WTC11 (cell line): Measurements from ENCODE around the gene FGF5. TPM values are rescaled to one million over a fixed set of nuclear protein-coding genes. Genes with fewer than 3 reads are reported as not detected.

Source experiments
- ATAC-seq: fragments of 200-7000 bp; cut with Tn5 transposase; 2 replicates; pipeline ENCODE4 v1.10.0; 2021; ENCODE audit warnings: mild to moderate bottlenecking, moderate library complexity
- CTCF ChIA-PET: fragments of 300-600 bp; sonication (Branson Sonifier 250); formaldehyde crosslinking; loops from one replicate; lab custom pipeline; 2021; ENCODE audit warnings: antibody characterized with exemption; lab: Charles Lee
- POLR2A ChIA-PET: fragments of 350-600 bp; sonication (Branson Sonifier 250); formaldehyde crosslinking; loops from one replicate; lab custom pipeline; 2021; ENCODE audit warnings: antibody characterized with exemption; lab: Charles Lee
- DNase-seq: peaks from one replicate; pipeline ENCODE4 v3.0.0; 2021; ENCODE audit warnings: low spot score
- H3K27ac Mint-ChIP-seq: 2 replicates; pipeline ENCODE4 v1.8.0; 2021; ENCODE audit warnings: mixed read lengths
- H3K27me3 Mint-ChIP-seq: 2 replicates; pipeline ENCODE4 v1.8.0; 2021; ENCODE audit warnings: low read depth, mild to moderate bottlenecking, moderate library complexity, mixed read lengths
- H3K36me3 Mint-ChIP-seq: 2 replicates; pipeline ENCODE4 v1.8.0; 2021; ENCODE audit warnings: mixed read lengths
- H3K4me1 Mint-ChIP-seq: 2 replicates; pipeline ENCODE4 v1.8.0; 2022; ENCODE audit warnings: mixed read lengths
- H3K4me3 Mint-ChIP-seq: 2 replicates; pipeline ENCODE4 v1.8.0; 2021; ENCODE audit warnings: mild to moderate bottlenecking, moderate library complexity, mixed read lengths
- H3K9me3 Mint-ChIP-seq: 2 replicates; pipeline ENCODE4 v1.8.0; 2021; ENCODE audit warnings: mixed read lengths
- AFF4 ChIP-seq: sonication (generic); formaldehyde crosslinking; IDR thresholded peaks from 2 replicates; pipeline ENCODE4 v1.8.1; 2023; ENCODE audit warnings: mild to moderate bottlenecking, missing genetic modification reagents, borderline replicate concordance
- ATF1 ChIP-seq: sonication (generic); formaldehyde crosslinking; IDR thresholded peaks from 2 replicates; pipeline ENCODE4 v1.8.1; 2023; ENCODE audit warnings: mild to moderate bottlenecking, moderate library complexity, missing genetic modification reagents
- ATF2 ChIP-seq: sonication (generic); formaldehyde crosslinking; IDR thresholded peaks from 2 replicates; pipeline ENCODE4 v1.8.1; 2022; ENCODE audit warnings: low read depth, missing genetic modification reagents, borderline replicate concordance
- CDX4 ChIP-seq: fragments of 250-450 bp; sonication (Bioruptor Pico); IDR thresholded peaks from 2 replicates; pipeline ENCODE4 v1.9.0; 2021; ENCODE audit warnings: moderate library complexity, mild to moderate bottlenecking, inconsistent platforms, borderline replicate concordance
- CREB1 ChIP-seq: sonication (generic); formaldehyde crosslinking; IDR thresholded peaks from 2 replicates; pipeline ENCODE4 v1.8.0; 2023; ENCODE audit warnings: mild to moderate bottlenecking, missing genetic modification reagents
- ELF4 ChIP-seq: sonication (generic); formaldehyde crosslinking; IDR thresholded peaks from 2 replicates; pipeline ENCODE4 v1.8.1; 2022; ENCODE audit warnings: low read depth, mild to moderate bottlenecking, moderate library complexity, missing genetic modification reagents
- JUN ChIP-seq: sonication (generic); formaldehyde crosslinking; IDR thresholded peaks from 2 replicates; pipeline ENCODE4 v1.8.0; 2023; ENCODE audit warnings: mild to moderate bottlenecking, missing genetic modification reagents
- MYBL2 ChIP-seq: sonication (generic); formaldehyde crosslinking; IDR thresholded peaks from 2 replicates; pipeline ENCODE4 v1.8.1; 2023; ENCODE audit warnings: mild to moderate bottlenecking, moderate library complexity, missing genetic modification reagents
- PRRX2 ChIP-seq: fragments of 250-450 bp; sonication (Bioruptor Pico); IDR thresholded peaks from 2 replicates; pipeline ENCODE4 v1.8.0; 2021; ENCODE audit warnings: mild to moderate bottlenecking
- RELA ChIP-seq: sonication (generic); formaldehyde crosslinking; IDR thresholded peaks from 2 replicates; pipeline ENCODE4 v1.8.1; 2022; ENCODE audit warnings: missing genetic modification reagents, mild to moderate bottlenecking, borderline replicate concordance
- TCF7 ChIP-seq: sonication (generic); formaldehyde crosslinking; IDR thresholded peaks from 2 replicates; pipeline ENCODE4 v1.8.0; 2022; ENCODE audit warnings: mild to moderate bottlenecking, low read depth, missing genetic modification reagents, moderate library complexity
- TEAD1 ChIP-seq: sonication (generic); formaldehyde crosslinking; IDR thresholded peaks from 2 replicates; pipeline ENCODE4 v1.8.0; 2022; ENCODE audit warnings: mild to moderate bottlenecking, missing genetic modification reagents
- ZNF232 ChIP-seq: sonication (generic); formaldehyde crosslinking; IDR thresholded peaks from 2 replicates; pipeline ENCODE4 v1.8.0; 2022; ENCODE audit warnings: mild to moderate bottlenecking, missing genetic modification reagents
- ZNF416 ChIP-seq: fragments of 250-450 bp; sonication (Bioruptor Pico); IDR thresholded peaks from 2 replicates; pipeline ENCODE4 v1.9.0; 2021; ENCODE audit warnings: mild to moderate bottlenecking, inconsistent platforms
- ZNF425 ChIP-seq: fragments of 250-450 bp; sonication (Bioruptor Pico); conservative IDR thresholded peaks from 2 replicates; pipeline ENCODE4 v1.9.0; 2021; ENCODE audit warnings: mild to moderate bottlenecking
- ZNF512 ChIP-seq: sonication (generic); formaldehyde crosslinking; IDR thresholded peaks from 2 replicates; pipeline ENCODE4 v1.8.1; 2022; ENCODE audit warnings: missing genetic modification reagents, borderline replicate concordance
- total RNA-seq: library from RNA; stranded (reverse); gene quantifications from 3 replicates; pipeline ENCODE4 v1.2.3, GENCODE V29; 2021
- TF ChIP-seq, protein P1 (sequence below): sonication (generic); formaldehyde crosslinking; IDR thresholded peaks from 2 replicates; pipeline ENCODE4 v1.8.0; 2022; ENCODE audit warnings: mild to moderate bottlenecking, missing genetic modification reagents

Gene FGF5
- total RNA-seq, 1 experiment from 2014 or later, result not detected

DNA sequence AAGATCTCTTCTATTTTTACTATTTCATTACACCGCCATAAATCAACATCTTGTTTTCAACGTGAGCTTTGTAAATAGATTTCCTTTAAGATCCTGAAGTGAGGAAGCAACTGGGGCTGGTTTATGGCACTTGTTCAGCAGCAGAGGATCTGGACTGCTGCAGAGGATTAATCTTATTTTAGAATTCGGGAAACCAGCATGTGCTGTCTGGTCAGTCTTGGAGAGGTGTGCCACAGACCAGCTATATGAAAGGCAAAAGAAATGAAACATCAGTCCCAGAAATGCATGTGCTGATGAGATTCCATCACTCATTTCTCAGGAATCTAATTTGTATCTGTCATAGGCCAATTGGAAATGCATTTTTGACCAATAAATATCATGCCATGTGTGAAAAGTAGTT, 45.8 kb upstream of the FGF5 start (continued):
- no peak for TF ChIP-seq ZNF425
- TF ChIP-seq TEAD1 (CRISPR knock-in tag), result no peak
- TF ChIP-seq ZNF416 (CRISPR knock-in tag), result no peak
- TF ChIP-seq, protein P1, sequence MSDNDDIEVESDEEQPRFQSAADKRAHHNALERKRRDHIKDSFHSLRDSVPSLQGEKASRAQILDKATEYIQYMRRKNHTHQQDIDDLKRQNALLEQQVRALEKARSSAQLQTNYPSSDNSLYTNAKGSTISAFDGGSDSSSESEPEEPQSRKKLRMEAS, result no peak
- no peak for TF ChIP-seq ZNF512 (CRISPR knock-in tag)
- TF ChIP-seq AFF4 (CRISPR knock-in tag), result no peak

GRCh38 chr4:80221161-80221560, 45.3 kb upstream of the FGF5 start:
- ChIA-PET CTCF (interaction anchor here (0.9 to 2.0 kb wide), 11 partner anchors 8 to 1178 kb away, joined by 3 to 10 read pairs (median 5); partner anchors contain the start of genes CFAP299 and FGF5), POLR2A (no interaction called here)
- no peaks in the 10 kb centered on the region for H3K9me3 Mint-ChIP-seq
- no peak overlapping the region for H3K27ac Mint-ChIP-seq
- no peak for ATAC-seq
- no peaks in the 10 kb centered on the region for H3K36me3 Mint-ChIP-seq
- no peak for DNase-seq
- H3K4me1 Mint-ChIP-seq, result no peaks in the 10 kb centered on the region
- peaks cover 19% of the 10 kb centered on the region for H3K27me3 Mint-ChIP-seq
- TF ChIP-seq ATF1 (CRISPR knock-in tag), result no peak
- no peak for TF ChIP-seq ATF2 (CRISPR knock-in tag)
- no peak for TF ChIP-seq CREB1 (CRISPR knock-in tag)
- no peak for TF ChIP-seq CDX4 (CRISPR knock-in tag)
- TF ChIP-seq JUN (CRISPR knock-in tag), result no peak
- no peak for TF ChIP-seq ZNF232 (CRISPR knock-in tag)
- no peak for TF ChIP-seq ZNF512 (CRISPR knock-in tag)
- TF ChIP-seq RELA, result no peak
- no peak for TF ChIP-seq TCF7 (CRISPR knock-in tag)
- no peak for TF ChIP-seq ELF4 (CRISPR knock-in tag)
- no peak for TF ChIP-seq MYBL2
- no peak for TF ChIP-seq PRRX2 (CRISPR knock-in tag)
- no peak overlapping the region for H3K4me3 Mint-ChIP-seq
